SJCRH30 (cell line): Measurements from ENCODE around the gene MIAT. TPM values are rescaled to one million over a fixed set of nuclear protein-coding genes. Genes with fewer than 3 reads are reported as not detected.

ENCODE experiments used
- DNase-seq, 2 experiments: peaks; one replicate each; pipeline ENCODE4 v3.0.0-alpha.2; 2015 to 2020
- H3K27ac ChIP-seq: fragments of 250-450 bp; sonication (Bioruptor Pico); 2 replicates; pipeline ENCODE4 v1.5.1; 2020; ENCODE audit warnings: mild to moderate bottlenecking, moderate library complexity
- H3K27me3 ChIP-seq: fragments of 250-450 bp; sonication (Bioruptor Pico); 2 replicates; pipeline ENCODE4 v1.5.1; 2020; ENCODE audit warnings: mild to moderate bottlenecking, moderate library complexity
- H3K36me3 ChIP-seq: fragments of 250-450 bp; sonication (Bioruptor Pico); 2 replicates; pipeline ENCODE4 v1.5.1; 2020; ENCODE audit warnings: mild to moderate bottlenecking, moderate library complexity
- H3K4me1 ChIP-seq: fragments of 250-450 bp; sonication (Bioruptor Pico); 2 replicates; pipeline ENCODE4 v1.5.1; 2020; ENCODE audit warnings: mild to moderate bottlenecking, moderate library complexity
- H3K4me3 ChIP-seq: fragments of 250-450 bp; sonication (Bioruptor Pico); 2 replicates; pipeline ENCODE4 v1.5.1; 2020; ENCODE audit warnings: mild to moderate bottlenecking, moderate library complexity
- H3K9me3 ChIP-seq: fragments of 250-450 bp; sonication (Bioruptor Pico); replicated peaks from 2 replicates; pipeline ENCODE4 v1.5.1; 2020; ENCODE audit warnings: mild to moderate bottlenecking, moderate library complexity
- total RNA-seq: library from RNA; depleted of rRNA; stranded (reverse); fragments of >200 nt; shearing (Covaris generic); gene quantifications from 2 replicates; pipeline ENCODE4 v1.2.3, GENCODE V29; 2014

The MIAT gene
- total RNA-seq, 1 experiment from 2014 or later = 1.9 TPM

GRCh38 chr22:26671317-26672059 is 14.1 kb downstream of the MIAT start:
- Histone ChIP-seq H3K27me3 (no peaks in the 10 kb centered on the region), H3K4me1 (peaks cover 17% of the 10 kb centered on the region; the same call in 1 of the 2 replicates), H3K36me3 (no peaks in the 10 kb centered on the region), H3K9me3 (no peaks in the 10 kb centered on the region), H3K27ac (peak overlapping the region; percentile 84; the same call in 1 of the 2 replicates), H3K4me3 (peak overlapping the region; percentile 70)
- DNase-seq = peak; percentile 69 to 70

- H3K27me3 ChIP-seq = no peaks in the 10 kb centered on the region
- H3K4me1 ChIP-seq = peaks cover 17% of the 10 kb centered on the region; the same call in 1 of the 2 replicates
- peak overlapping the region; percentile 84; the same call in 1 of the 2 replicates for H3K27ac ChIP-seq
- H3K4me3 ChIP-seq = peak overlapping the region; percentile 70
- DNase-seq = no peak
- no peaks in the 10 kb centered on the region for H3K9me3 ChIP-seq
- H3K36me3 ChIP-seq = no peaks in the 10 kb centered on the region
Observed at GRCh38 chr22:26672060-26672471, 14.7 kb downstream of the MIAT start.

GRCh38 chr22:26672590-26673468 is 15.4 kb downstream of the MIAT start:
- Histone ChIP-seq H3K27me3 (no peaks in the 10 kb centered on the region), H3K27ac (peak overlapping the region; percentile 84), H3K4me3 (peak overlapping the region; percentile 70), H3K4me1 (peaks cover 17% of the 10 kb centered on the region; the same call in 1 of the 2 replicates), H3K9me3 (no peaks in the 10 kb centered on the region), H3K36me3 (no peaks in the 10 kb centered on the region)
- peak; percentile 93 to 95 for DNase-seq

GRCh38 chr22:26673486-26673885 is 16.1 kb downstream of the MIAT start:
- Histone ChIP-seq H3K9me3 (no peaks in the 10 kb centered on the region), H3K27ac (peak overlapping the region; percentile 84), H3K4me1 (peaks cover 17% of the 10 kb centered on the region; the same call in 1 of the 2 replicates), H3K36me3 (no peaks in the 10 kb centered on the region), H3K27me3 (no peaks in the 10 kb centered on the region), H3K4me3 (peak overlapping the region; percentile 70)
- DNase-seq = no peak

GRCh38 chr22:26674211-26675190 is 17.1 kb downstream of the MIAT start:
- Histone ChIP-seq H3K27ac (no peak overlapping the region), H3K36me3 (no peaks in the 10 kb centered on the region), H3K4me1 (peaks cover 12% of the 10 kb centered on the region; the same call in 1 of the 2 replicates), H3K4me3 (peak overlapping the region; percentile 70; the same call in 1 of the 2 replicates), H3K9me3 (no peaks in the 10 kb centered on the region), H3K27me3 (no peaks in the 10 kb centered on the region)
- DNase-seq = no peak

GRCh38 chr22:26675687-26676268 is 18.4 kb downstream of the MIAT start:
- H3K4me1 ChIP-seq = peaks cover 12% of the 10 kb centered on the region; the same call in 1 of the 2 replicates
- H3K4me3 ChIP-seq = no peak overlapping the region
- no peak overlapping the region for H3K27ac ChIP-seq
- H3K36me3 ChIP-seq = no peaks in the 10 kb centered on the region
- H3K27me3 ChIP-seq = no peaks in the 10 kb centered on the region
- DNase-seq = no peak
- H3K9me3 ChIP-seq = no peaks in the 10 kb centered on the region

- no peaks in the 10 kb centered on the region for H3K9me3 ChIP-seq
- no peak overlapping the region for H3K27ac ChIP-seq
- H3K27me3 ChIP-seq = no peaks in the 10 kb centered on the region
- DNase-seq = no peak
- 0 out of 2 replicates have a peak, but pooled peaks cover 3% of the 10 kb centered on the region for H3K36me3 ChIP-seq
- no peak overlapping the region for H3K4me3 ChIP-seq
- no peaks in the 10 kb centered on the region; the same call in 1 of the 2 replicates for H3K4me1 ChIP-seq
Observed at GRCh38 chr22:26677217-26677616, 19.8 kb downstream of the MIAT start.

- 0 out of 2 replicates have a peak, but pooled peaks cover 3% of the 10 kb centered on the region for H3K36me3 ChIP-seq
- no peak overlapping the region for H3K27ac ChIP-seq
- no peaks in the 10 kb centered on the region for H3K9me3 ChIP-seq
- no peaks in the 10 kb centered on the region for H3K27me3 ChIP-seq
- peaks cover 3% of the 10 kb centered on the region; the same call in 1 of the 2 replicates for H3K4me1 ChIP-seq
- DNase-seq = peak; percentile 70 to 89
- H3K4me3 ChIP-seq = no peak overlapping the region
Observed at GRCh38 chr22:26679003-26679629, 21.7 kb downstream of the MIAT start.

- H3K27ac ChIP-seq = no peak overlapping the region
- H3K27me3 ChIP-seq = no peaks in the 10 kb centered on the region
- H3K9me3 ChIP-seq = no peaks in the 10 kb centered on the region
- 0 out of 2 replicates have a peak, but pooled peaks cover 3% of the 10 kb centered on the region for H3K36me3 ChIP-seq
- H3K4me1 ChIP-seq = peaks cover 3% of the 10 kb centered on the region; the same call in 1 of the 2 replicates
- DNase-seq = no peak
- H3K4me3 ChIP-seq = no peak overlapping the region
Observed at GRCh38 chr22:26680485-26680884, 23.1 kb downstream of the MIAT start.

GRCh38 chr22:26681395-26681821 is 24.0 kb downstream of the MIAT start:
- 0 out of 2 replicates have a peak, but pooled peaks cover 3% of the 10 kb centered on the region for H3K36me3 ChIP-seq
- H3K4me1 ChIP-seq = peaks cover 3% of the 10 kb centered on the region; the same call in 1 of the 2 replicates
- DNase-seq = no peak

GRCh38 chr22:26684168-26684567 is 26.8 kb downstream of the MIAT start:
- Histone ChIP-seq H3K4me3 (no peak overlapping the region), H3K27me3 (no peaks in the 10 kb centered on the region), H3K4me1 (peaks cover 4% of the 10 kb centered on the region; the same call in 1 of the 2 replicates), H3K27ac (no peak overlapping the region), H3K9me3 (no peaks in the 10 kb centered on the region), H3K36me3 (0 out of 2 replicates have a peak, but pooled peaks cover 3% of the 10 kb centered on the region)
- peak in 1 of 2 experiments; percentile 46 for DNase-seq

More at GRCh38 chr22:26681395-26681821, 24.0 kb downstream of the MIAT start:
- no peak overlapping the region for H3K27ac ChIP-seq
- H3K4me3 ChIP-seq = no peak overlapping the region
- H3K27me3 ChIP-seq = no peaks in the 10 kb centered on the region
- H3K9me3 ChIP-seq = no peaks in the 10 kb centered on the region

GRCh38 chr22:26685601-26686000 is 28.2 kb downstream of the MIAT start:
- H3K27ac ChIP-seq = no peak overlapping the region

GRCh38 chr22:26687439-26687838 is 30.1 kb downstream of the MIAT start:
- H3K36me3 ChIP-seq = no peaks in the 10 kb centered on the region
- no peak for DNase-seq
- no peaks in the 10 kb centered on the region for H3K9me3 ChIP-seq
- H3K27me3 ChIP-seq = no peaks in the 10 kb centered on the region
- H3K27ac ChIP-seq = no peak overlapping the region
- H3K4me1 ChIP-seq = peaks cover 13% of the 10 kb centered on the region
- no peak overlapping the region for H3K4me3 ChIP-seq

More at GRCh38 chr22:26685601-26686000, 28.2 kb downstream of the MIAT start:
- Histone ChIP-seq H3K27me3 (no peaks in the 10 kb centered on the region), H3K9me3 (no peaks in the 10 kb centered on the region), H3K4me3 (no peak overlapping the region), H3K36me3 (0 out of 2 replicates have a peak, but pooled peaks cover 3% of the 10 kb centered on the region), H3K4me1 (peaks cover 11% of the 10 kb centered on the region)
- no peak for DNase-seq
